Spleen (tissue), 11 donors: ENCODE data around the gene ODAD4. TPM values are rescaled to one million over a fixed set of nuclear protein-coding genes. Genes with fewer than 3 reads are reported as not detected.

Source experiments
- DNase-seq: peaks from one replicate; pipeline ENCODE4 v3.0.0-alpha.2; 2020
- H3K27ac ChIP-seq, 8 donors: fragments of 200-600 bp; sonication (generic) in 7 of 8; 1 replicate in 4 of 8; 2 replicates in 4 of 8; pipeline versions ENCODE4 v1.5.0 to v1.8.0; 2016 to 2021; ENCODE audit warnings: inconsistent platforms in 4 of 8, mild to moderate bottlenecking in 4 of 8, moderate library complexity in 1 of 8
- H3K27me3 ChIP-seq, 7 donors: fragments of 200-600 bp; sonication (generic) in 6 of 7; replicated peaks in 1 of 7; 1 replicate in 4 of 7; 2 replicates in 3 of 7; pipeline versions ENCODE4 v1.5.0 to v1.8.0; 2016 to 2021; ENCODE audit warnings: inconsistent platforms in 3 of 7, mild to moderate bottlenecking in 1 of 7
- H3K36me3 ChIP-seq, 6 donors: fragments of 200-600 bp; sonication (generic) in 5 of 6; 1 replicate in 4 of 6; 2 replicates in 2 of 6; pipeline versions ENCODE4 v1.5.0 to v1.8.0; 2016 to 2021; ENCODE audit warnings: inconsistent platforms in 2 of 6
- H3K4me1 ChIP-seq, 6 donors: fragments of 200-600 bp; sonication (generic) in 5 of 6; 1 replicate in 3 of 6; 2 replicates in 3 of 6; pipeline versions ENCODE4 v1.5.0 to v1.8.0; 2016 to 2021; ENCODE audit warnings: inconsistent platforms in 3 of 6
- H3K4me3 ChIP-seq, 8 donors: fragments of 200-600 bp; sonication (generic) in 7 of 8; 1 replicate in 4 of 8; 2 replicates in 4 of 8; pipeline versions ENCODE4 v1.5.0 to v1.8.0; 2016 to 2021; ENCODE audit warnings: inconsistent platforms in 4 of 8, mild to moderate bottlenecking in 4 of 8, moderate library complexity in 2 of 8
- H3K9me3 ChIP-seq, 8 donors: fragments of 200-600 bp; sonication (generic) in 7 of 8; 1 replicate in 4 of 8; 2 replicates in 4 of 8; pipeline versions ENCODE4 v1.5.0 to v1.8.0; 2016 to 2021; ENCODE audit warnings: inconsistent platforms in 4 of 8
- POLR2A ChIP-seq, 3 donors: fragments of 450-650 bp; IDR thresholded peaks; one replicate each; pipeline ENCODE4 v1.5.1; 2017; ENCODE audit warnings: antibody characterized with exemption in 3 of 3, mild to moderate bottlenecking in 1 of 3
- POLR2AphosphoS5 ChIP-seq, 3 donors: sonication (generic); formaldehyde crosslinking; IDR thresholded peaks; one replicate each; pipeline ENCODE4 v1.5.1; 2017; ENCODE audit warnings: antibody characterized with exemption in 3 of 3
- WGBS, 5 donors: extraction: QIAGEN DNeasy Blood & Tissue Kit in 3 of 5; methylation state at CpG; one replicate each; pipeline versions ENCODE4 v1.1.5 to v1.1.7; 2013 to 2018; 5-methylcytosine and 5-hydroxymethylcytosine counted together
- intact Hi-C: fragments of 100-400 bp; cut with DNase I; formaldehyde crosslinking; loops from one replicate; pipeline ENCODE4 v1.15.0; 2023; ENCODE audit warnings: low total_unique reads
- polyA plus RNA-seq, 3 donors: library from polyadenylated mRNA; stranded (reverse); fragments of 200-250 nt; gene quantifications; one replicate each; pipeline ENCODE4 v1.2.1, GENCODE V29; 2013
- total RNA-seq, 7 donors: library from RNA; depleted of rRNA in 3 of 7; stranded (reverse); fragments of >200 nt in 3 of 7; fragmentation: NEBNext Ultra II Directional in 4 of 7; extraction: Animal tissue kit (Norgen Biotek cat#: 25700) in 4 of 7; gene quantifications; one replicate each; pipeline versions ENCODE4 v1.1.0 to v1.2.1, GENCODE V29; 2016 to 2021
- TF ChIP-seq, protein P1 (sequence below), 11 experiments: fragments of 200-600 bp in 7 of 11; fragments of 450-650 bp in 4 of 11; sonication (generic) in 4 of 11; IDR thresholded peaks in 8 of 11; conservative IDR thresholded peaks in 3 of 11; 1 replicate in 7 of 11; 2 replicates in 4 of 11; pipeline versions ENCODE4 v1.4.0 to v1.8.0; 2016 to 2021; ENCODE audit warnings: antibody characterized with exemption in 11 of 11, inconsistent platforms in 4 of 11, mild to moderate bottlenecking in 1 of 11
- donor health status: healthy with polysubstance abuse.
- donor health status: DM: no; HTN: no; CAD: no; lungs with moderate emphysema.
- donor health status: DM: no; HTN: no; CAD: no.
- donor health status: Bipolar disorder and iron deficiency.
- donor health status: healthy.
- donor health status: DM: no; HTN: no; CAD: no.
- donor health status: DM: yes; HTN: yes; CAD: no.

The ODAD4 gene
- total and polyA plus RNA-seq, 10 donors, result 0.20 to 1.0 (median 0.33) TPM; not detected in 4

DNA sequence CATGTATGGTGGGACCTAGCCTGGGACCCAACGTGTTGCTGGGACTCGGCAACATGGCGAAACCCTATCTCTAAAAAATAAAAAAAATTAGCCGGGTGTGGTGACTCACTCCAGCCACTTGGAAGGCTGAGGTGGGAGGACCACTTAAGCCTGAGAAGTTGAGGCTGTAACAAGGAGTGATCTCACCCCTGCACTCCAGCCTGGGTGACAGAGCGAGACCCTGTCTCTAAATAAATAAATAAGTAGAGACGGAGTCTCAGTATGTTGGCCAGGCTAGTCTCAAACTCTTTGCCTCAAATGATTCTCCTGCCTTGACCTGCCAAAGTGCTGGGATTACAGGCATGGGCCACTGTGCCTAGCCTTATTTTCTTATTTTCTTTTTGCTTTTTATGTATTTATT lies 26.1 kb downstream of the ODAD4 start:
- intact Hi-C loops, result no loop called here
- 82 to 95% (median 93%) methylated on average over 6 of the region's 6 CpGs for WGBS, 5 donors
- Histone ChIP-seq H3K27me3 (no peaks in the 10 kb centered on the region), H3K4me1 (peaks cover 0 to 25% (median 9%) of the 10 kb centered on the region in 6 donors), H3K27ac (no peak overlapping the region), H3K9me3 (no peaks in the 10 kb centered on the region), H3K4me3 (no peak overlapping the region), H3K36me3 (no peaks in the 10 kb centered on the region)
- no peak for DNase-seq
- TF ChIP-seq POLR2AphosphoS5 (IDR thresholded peaks at IDR 0.05) (no peak), POLR2A (IDR thresholded peaks at IDR 0.05) (no peak)
- TF ChIP-seq, protein P1, sequence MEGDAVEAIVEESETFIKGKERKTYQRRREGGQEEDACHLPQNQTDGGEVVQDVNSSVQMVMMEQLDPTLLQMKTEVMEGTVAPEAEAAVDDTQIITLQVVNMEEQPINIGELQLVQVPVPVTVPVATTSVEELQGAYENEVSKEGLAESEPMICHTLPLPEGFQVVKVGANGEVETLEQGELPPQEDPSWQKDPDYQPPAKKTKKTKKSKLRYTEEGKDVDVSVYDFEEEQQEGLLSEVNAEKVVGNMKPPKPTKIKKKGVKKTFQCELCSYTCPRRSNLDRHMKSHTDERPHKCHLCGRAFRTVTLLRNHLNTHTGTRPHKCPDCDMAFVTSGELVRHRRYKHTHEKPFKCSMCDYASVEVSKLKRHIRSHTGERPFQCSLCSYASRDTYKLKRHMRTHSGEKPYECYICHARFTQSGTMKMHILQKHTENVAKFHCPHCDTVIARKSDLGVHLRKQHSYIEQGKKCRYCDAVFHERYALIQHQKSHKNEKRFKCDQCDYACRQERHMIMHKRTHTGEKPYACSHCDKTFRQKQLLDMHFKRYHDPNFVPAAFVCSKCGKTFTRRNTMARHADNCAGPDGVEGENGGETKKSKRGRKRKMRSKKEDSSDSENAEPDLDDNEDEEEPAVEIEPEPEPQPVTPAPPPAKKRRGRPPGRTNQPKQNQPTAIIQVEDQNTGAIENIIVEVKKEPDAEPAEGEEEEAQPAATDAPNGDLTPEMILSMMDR (IDR thresholded peaks at IDR 0.05 in 8 of 11, conservative IDR thresholded peaks at IDR 0.05 in 3 of 11), result no peak

DNA sequence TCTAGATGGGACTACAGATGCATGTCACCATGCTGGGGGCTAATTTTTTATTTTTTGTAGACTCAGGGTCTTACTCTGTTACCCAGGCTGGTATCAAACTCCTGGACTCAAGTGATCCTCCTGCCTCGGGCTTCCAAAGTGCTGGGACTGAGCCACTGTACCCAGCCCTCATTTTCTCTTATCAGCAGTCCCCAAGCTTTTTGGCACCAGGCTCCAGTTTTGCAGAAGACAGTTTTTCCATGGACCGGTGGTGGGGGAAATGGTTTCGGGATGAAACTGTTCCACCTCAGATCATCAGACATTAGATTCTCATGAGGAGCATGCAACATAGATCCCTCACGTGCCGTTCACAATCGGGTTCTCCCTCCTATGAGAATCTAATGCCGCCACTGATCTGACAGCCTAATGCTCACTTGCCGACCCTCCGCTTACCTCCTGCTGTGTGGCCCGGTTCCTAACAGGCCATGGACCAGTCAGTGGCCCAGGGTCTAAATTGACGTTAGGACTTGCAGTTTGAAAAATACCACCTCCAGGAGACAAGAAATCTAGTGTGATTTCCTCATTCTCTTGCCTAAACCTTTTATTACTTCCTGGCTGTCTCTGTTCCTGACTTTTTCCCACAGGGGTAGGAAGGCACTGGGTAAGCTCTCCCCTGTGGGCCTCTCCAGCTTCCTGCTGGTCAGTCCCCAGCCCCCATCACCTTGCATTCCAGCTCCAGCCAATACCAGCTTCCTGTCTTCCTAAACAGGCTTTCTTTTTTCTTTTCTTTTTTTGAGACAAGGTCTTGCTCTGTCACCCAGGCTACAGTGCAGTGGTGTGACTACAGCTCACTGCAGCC lies 26.8 kb downstream of the ODAD4 start:
- TF ChIP-seq POLR2AphosphoS5 (IDR thresholded peaks at IDR 0.05), result no peak
- TF ChIP-seq, protein P1 (IDR thresholded peaks at IDR 0.05 in 8 of 11, conservative IDR thresholded peaks at IDR 0.05 in 3 of 11), result no peak
- TF ChIP-seq POLR2A (IDR thresholded peaks at IDR 0.05), result no peak
- no peaks in the 10 kb centered on the region for H3K36me3 ChIP-seq
- intact Hi-C loops, result no loop called here
- 53 to 63% (median 58%) methylated on average over 11 of the region's 11 CpGs for WGBS, 5 donors
- peaks cover 0 to 25% (median 8%) of the 10 kb centered on the region in 6 donors for H3K4me1 ChIP-seq
- H3K9me3 ChIP-seq, result no peaks in the 10 kb centered on the region
- no peak overlapping the region for H3K4me3 ChIP-seq
- H3K27me3 ChIP-seq, result no peaks in the 10 kb centered on the region
- H3K27ac ChIP-seq, result no peak overlapping the region
- DNase-seq, result no peak

DNA sequence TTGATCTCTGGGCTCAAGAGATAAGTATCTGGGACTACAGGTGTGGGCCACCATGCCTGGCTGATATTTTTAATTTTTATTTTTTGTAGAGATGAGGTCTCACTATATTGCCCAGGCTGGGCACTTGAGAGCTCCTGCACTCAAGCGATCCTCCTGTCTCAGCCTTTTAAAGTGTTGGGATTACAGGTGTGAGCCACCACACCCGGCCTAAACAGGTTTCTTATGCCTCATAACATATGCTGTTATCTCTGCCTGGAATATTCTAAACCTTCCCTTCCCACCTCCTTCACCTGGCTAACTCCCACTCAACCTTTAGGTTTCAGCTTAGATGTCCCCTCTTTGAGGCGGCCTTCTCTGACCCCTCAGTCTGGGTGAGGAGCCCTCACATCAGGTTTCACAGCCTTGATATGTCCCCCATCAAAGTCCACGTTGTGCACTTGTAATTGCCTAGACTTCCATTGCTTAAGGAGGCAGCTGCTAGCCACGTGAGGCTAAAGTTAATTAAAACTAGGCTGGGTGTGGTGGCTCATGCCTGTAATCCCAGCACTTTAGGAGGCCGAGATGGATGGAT lies 27.5 kb downstream of the ODAD4 start:
- intact Hi-C loops, result no loop called here
- DNase-seq, result no peak
- Histone ChIP-seq H3K4me3 (no peak overlapping the region), H3K4me1 (peaks cover 0 to 28% (median 12%) of the 10 kb centered on the region in 6 donors), H3K36me3 (no peaks in the 10 kb centered on the region), H3K27ac (no peak overlapping the region), H3K9me3 (no peaks in the 10 kb centered on the region), H3K27me3 (no peaks in the 10 kb centered on the region)
- 85 to 88% (median 86%) methylated on average over 6 of the region's 6 CpGs for WGBS, 5 donors
- TF ChIP-seq POLR2AphosphoS5 (IDR thresholded peaks at IDR 0.05) (no peak), POLR2A (IDR thresholded peaks at IDR 0.05) (no peak)
- TF ChIP-seq, protein P1 (IDR thresholded peaks at IDR 0.05 in 8 of 11, conservative IDR thresholded peaks at IDR 0.05 in 3 of 11), result no peak

DNA sequence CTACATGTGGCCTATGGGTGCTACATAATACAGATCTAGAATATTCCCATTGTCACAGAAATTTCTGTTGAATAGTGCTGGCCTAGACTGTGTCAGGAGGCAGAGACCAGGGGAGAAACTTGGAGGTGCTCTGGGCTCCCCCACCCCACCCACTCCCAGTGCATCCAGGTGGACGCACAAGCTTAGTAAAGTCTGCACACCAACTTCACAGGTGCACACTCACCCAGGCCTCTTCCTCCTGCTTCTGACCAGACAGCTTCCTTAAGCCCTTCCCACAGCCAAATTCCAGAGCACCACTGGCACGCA lies 28.6 kb downstream of the ODAD4 start:
- Histone ChIP-seq H3K27me3 (no peaks in the 10 kb centered on the region), H3K36me3 (no peaks in the 10 kb centered on the region), H3K27ac (no peak overlapping the region), H3K4me3 (no peak overlapping the region), H3K9me3 (no peaks in the 10 kb centered on the region), H3K4me1 (peaks cover 0 to 32% (median 16%) of the 10 kb centered on the region in 6 donors)
- 47 to 84% (median 71%) methylated on average over 2 of the region's 2 CpGs for WGBS, 5 donors
- intact Hi-C loops, result no loop called here
- TF ChIP-seq POLR2A (IDR thresholded peaks at IDR 0.05) (no peak), POLR2AphosphoS5 (IDR thresholded peaks at IDR 0.05) (no peak)
- TF ChIP-seq, protein P1 (IDR thresholded peaks at IDR 0.05 in 8 of 11, conservative IDR thresholded peaks at IDR 0.05 in 3 of 11), result no peak
- DNase-seq, result no peak
